Tibial nerve (tissue), 4 donors: ENCODE measurements around the gene PAIP2. TPM values are rescaled to one million over a fixed set of nuclear protein-coding genes. Genes with fewer than 3 reads are reported as not detected.
"Not testable (repeated sequence)": the region's sequence is repeated elsewhere in the genome, so short reads cannot be mapped to it uniquely, and the experiment has no call there.

ENCODE experiments used
- DNase-seq, 2 donors: peaks; one replicate each; pipeline ENCODE4 v3.0.0-alpha.2; 2019; ENCODE audit warnings: low spot score in 2 of 2
- H3K27ac ChIP-seq, 4 donors: fragments of 200-600 bp; sonication (generic) in 3 of 4; one replicate each; pipeline ENCODE4 v1.5.1; 2017 to 2019; ENCODE audit warnings: mild to moderate bottlenecking in 1 of 4
- H3K27me3 ChIP-seq, 2 donors: fragments of 200-600 bp; sonication (generic) in 1 of 2; one replicate each; pipeline versions ENCODE4 v1.5.1 to v1.6.0; 2017 to 2019
- H3K36me3 ChIP-seq, 3 donors: fragments of 200-600 bp; sonication (generic); one replicate each; pipeline ENCODE4 v1.5.1; 2018 to 2019
- H3K4me1 ChIP-seq, 4 donors: fragments of 200-600 bp; sonication (generic) in 3 of 4; one replicate each; pipeline ENCODE4 v1.5.1; 2017 to 2019
- H3K4me3 ChIP-seq, 4 donors: fragments of 200-600 bp; sonication (generic) in 3 of 4; one replicate each; pipeline ENCODE4 v1.5.1; 2017 to 2019; ENCODE audit warnings: mild to moderate bottlenecking in 1 of 4, moderate library complexity in 1 of 4
- H3K9me3 ChIP-seq, 4 donors: fragments of 200-600 bp; sonication (generic) in 3 of 4; one replicate each; pipeline ENCODE4 v1.5.1; 2017 to 2019
- EP300 ChIP-seq, 2 donors: sonication (generic); formaldehyde crosslinking; IDR thresholded peaks; one replicate each; pipeline ENCODE4 v1.6.1; 2017; ENCODE audit warnings: antibody characterized with exemption in 2 of 2, mild to moderate bottlenecking in 1 of 2
- POLR2A ChIP-seq, 2 donors: fragments of 450-650 bp; IDR thresholded peaks; one replicate each; pipeline ENCODE4 v1.6.1; 2017; ENCODE audit warnings: antibody characterized with exemption in 2 of 2, mild to moderate bottlenecking in 2 of 2, moderate library complexity in 2 of 2
- WGBS, 2 donors: methylation state at CpG; one replicate each; pipeline ENCODE4 v1.1.5; 2018; 5-methylcytosine and 5-hydroxymethylcytosine counted together
- total RNA-seq, 4 donors: library from RNA; depleted of rRNA; stranded (reverse); fragments of >200 nt; gene quantifications; one replicate each; pipeline ENCODE4 v1.1.0, GENCODE V29; 2016
- TF ChIP-seq, protein P1 (sequence below), 5 experiments: fragments of 200-600 bp in 3 of 5; fragments of 450-650 bp in 2 of 5; sonication (generic) in 3 of 5; IDR thresholded peaks; one replicate each; pipeline ENCODE4 v1.5.1; 2016 to 2019; ENCODE audit warnings: antibody characterized with exemption in 5 of 5, mild to moderate bottlenecking in 3 of 5, moderate library complexity in 2 of 5

PAIP2 gene
- total RNA-seq, 4 donors from 2014 or later = 70.6 to 99.2 (median 87.3) TPM

DNA sequence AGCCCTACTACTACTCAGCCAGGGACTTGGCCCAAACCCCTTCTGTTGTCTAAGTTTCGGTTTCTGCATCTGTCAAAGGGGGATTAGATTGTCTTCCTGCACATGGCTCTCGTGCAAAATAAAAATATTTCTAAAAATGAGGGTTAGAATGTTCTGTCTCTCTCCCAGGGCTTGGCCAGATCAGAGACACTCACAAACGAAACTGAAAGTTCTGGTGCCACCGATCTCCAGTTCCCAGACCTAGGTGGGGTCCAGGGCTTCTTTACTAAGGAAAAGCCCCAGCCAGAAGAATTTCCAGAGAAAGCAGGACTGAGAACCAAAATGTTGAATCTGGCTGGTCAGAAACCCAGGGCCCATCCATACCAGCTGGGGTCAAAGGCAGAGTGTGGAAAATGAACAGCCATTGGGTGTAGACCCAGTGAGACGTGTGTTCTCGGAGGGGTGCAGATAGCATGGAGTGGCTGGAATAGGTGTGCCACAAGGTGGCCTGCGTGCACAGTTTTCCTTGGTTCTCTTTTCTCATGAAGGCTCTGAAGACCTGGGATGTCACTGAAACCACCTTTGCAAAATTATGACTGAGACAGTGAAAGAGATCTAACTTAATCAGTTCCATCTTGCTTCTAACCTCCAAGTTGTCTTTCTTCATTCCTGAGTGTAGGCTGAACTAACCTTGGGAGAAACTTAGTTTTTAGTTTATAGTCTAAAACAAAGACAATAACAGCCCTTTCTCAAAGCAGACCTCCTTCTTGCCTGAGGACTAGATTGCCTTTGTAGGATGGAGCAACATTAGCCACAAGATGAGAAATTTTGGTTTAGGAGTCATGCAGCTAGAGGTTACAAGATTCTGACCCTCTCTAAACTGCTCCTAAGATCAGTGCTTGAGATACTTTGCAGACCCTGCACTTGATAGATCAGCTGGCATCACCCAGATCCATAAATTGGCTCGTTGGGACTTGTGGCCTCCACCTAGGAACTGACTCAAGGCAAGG, 43.7 kb downstream of the PAIP2 start:
- Histone ChIP-seq H3K36me3 (no peaks in the 10 kb centered on the region), H3K4me3 (peak overlapping the region in 2 of 4 donors; percentile 28 to 29), H3K9me3 (no peaks in the 10 kb centered on the region), H3K27ac (peak overlapping the region in 3 of 4 donors; percentile 42 to 62 (median 43)), H3K4me1 (peaks cover 0 to 22% (median 9%) of the 10 kb centered on the region in 4 donors), H3K27me3 (no peaks in the 10 kb centered on the region)
- WGBS, 2 donors = 51 to 53% methylated on average over 8 of the region's 8 CpGs
- no peak for DNase-seq
- TF ChIP-seq, protein P1, sequence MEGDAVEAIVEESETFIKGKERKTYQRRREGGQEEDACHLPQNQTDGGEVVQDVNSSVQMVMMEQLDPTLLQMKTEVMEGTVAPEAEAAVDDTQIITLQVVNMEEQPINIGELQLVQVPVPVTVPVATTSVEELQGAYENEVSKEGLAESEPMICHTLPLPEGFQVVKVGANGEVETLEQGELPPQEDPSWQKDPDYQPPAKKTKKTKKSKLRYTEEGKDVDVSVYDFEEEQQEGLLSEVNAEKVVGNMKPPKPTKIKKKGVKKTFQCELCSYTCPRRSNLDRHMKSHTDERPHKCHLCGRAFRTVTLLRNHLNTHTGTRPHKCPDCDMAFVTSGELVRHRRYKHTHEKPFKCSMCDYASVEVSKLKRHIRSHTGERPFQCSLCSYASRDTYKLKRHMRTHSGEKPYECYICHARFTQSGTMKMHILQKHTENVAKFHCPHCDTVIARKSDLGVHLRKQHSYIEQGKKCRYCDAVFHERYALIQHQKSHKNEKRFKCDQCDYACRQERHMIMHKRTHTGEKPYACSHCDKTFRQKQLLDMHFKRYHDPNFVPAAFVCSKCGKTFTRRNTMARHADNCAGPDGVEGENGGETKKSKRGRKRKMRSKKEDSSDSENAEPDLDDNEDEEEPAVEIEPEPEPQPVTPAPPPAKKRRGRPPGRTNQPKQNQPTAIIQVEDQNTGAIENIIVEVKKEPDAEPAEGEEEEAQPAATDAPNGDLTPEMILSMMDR (IDR thresholded peaks at IDR 0.05) = no peak
- TF ChIP-seq EP300 (IDR thresholded peaks at IDR 0.05) (no peak), POLR2A (IDR thresholded peaks at IDR 0.05) (no peak)

DNA sequence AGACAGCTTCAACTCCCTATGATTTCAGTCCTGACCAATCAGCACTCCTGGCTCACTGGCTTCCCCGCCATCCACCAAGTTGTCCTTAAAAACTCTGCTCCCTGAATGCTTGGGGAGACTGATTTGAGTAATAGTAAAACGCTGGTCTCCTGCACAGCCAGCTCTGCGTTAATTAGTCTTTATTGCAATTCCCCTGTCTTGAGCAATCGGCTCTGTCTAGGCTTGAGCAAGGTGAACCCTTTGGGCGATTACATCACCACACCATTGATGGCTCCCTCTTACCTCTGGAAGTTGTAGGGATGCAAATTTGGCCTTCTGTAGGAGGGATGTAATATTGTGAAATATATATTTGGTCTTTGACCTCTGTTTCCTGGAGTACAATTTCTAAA, 44.4 kb downstream of the PAIP2 start:
- TF ChIP-seq POLR2A (IDR thresholded peaks at IDR 0.05) (no peak), EP300 (IDR thresholded peaks at IDR 0.05) (no peak)
- TF ChIP-seq, protein P1 (IDR thresholded peaks at IDR 0.05) = no peak
- Histone ChIP-seq H3K4me1 (peaks cover 0 to 27% (median 9%) of the 10 kb centered on the region in 4 donors), H3K9me3 (no peaks in the 10 kb centered on the region), H3K27me3 (no peaks in the 10 kb centered on the region), H3K27ac (no peak overlapping the region), H3K4me3 (no peak overlapping the region), H3K36me3 (no peaks in the 10 kb centered on the region)
- 81 to 87% methylated on average over 5 of the region's 5 CpGs for WGBS, 2 donors
- DNase-seq = no peak

DNA sequence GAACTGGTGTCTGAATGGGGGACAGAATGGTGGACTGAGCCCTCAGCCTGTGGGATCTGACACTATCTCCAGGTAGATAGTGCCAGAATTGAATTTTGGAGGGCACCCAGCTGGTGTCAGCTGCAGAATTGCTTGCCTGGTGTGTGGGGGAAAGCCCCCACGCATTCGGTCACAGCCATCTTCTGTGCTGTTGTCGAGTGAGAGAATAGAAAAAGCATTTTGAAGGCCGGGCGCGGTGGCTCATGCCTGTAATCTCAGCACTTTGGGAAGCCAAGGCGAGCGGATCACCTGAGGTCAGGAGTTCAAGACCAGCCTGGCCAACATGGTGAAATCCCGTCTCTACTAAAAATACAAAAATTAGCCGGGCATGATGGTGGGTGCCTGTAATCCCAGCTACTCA, 45.3 kb downstream of the PAIP2 start:
- H3K9me3 ChIP-seq, H3K27ac ChIP-seq, H3K4me3 ChIP-seq, H3K36me3 ChIP-seq, H3K27me3 ChIP-seq, DNase-seq: not testable (repeated sequence)
- peaks cover 0 to 32% (median 11%) of the 10 kb centered on the region in 4 donors for H3K4me1 ChIP-seq
- 95 to 96% methylated on average over 10 of the region's 10 CpGs for WGBS, 2 donors

DNA sequence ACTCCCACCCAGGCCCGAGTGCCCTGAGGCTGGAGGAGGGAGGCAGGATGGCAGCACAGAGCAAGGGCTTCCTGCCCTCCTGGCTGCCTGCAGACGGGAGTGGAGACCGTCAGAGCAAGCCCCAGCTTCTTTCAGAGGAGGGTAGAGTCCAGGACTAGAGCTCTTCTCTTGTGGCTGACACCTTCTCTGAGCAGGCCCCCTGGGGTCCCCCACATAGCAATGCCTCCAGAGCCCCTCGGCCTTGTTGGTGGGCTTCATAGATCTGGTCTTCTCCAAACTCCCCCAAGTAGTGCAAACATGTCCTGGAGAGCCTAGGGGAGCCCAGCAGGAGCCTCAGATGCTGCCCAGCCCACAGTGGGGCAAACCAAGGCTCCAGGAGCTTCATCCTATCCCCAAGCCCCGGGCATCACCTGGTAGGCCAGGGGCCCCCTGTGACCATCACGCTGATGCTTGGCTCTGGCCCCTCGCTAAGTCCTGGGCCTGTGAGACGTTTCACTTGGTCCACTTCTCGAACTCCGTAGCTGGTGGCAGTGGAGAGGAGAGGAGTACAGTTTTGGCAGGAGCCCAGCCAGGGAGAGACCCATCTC, 46.0 kb downstream of the PAIP2 start:
- H3K4me3 ChIP-seq = no peak overlapping the region
- TF ChIP-seq EP300 (IDR thresholded peaks at IDR 0.05) (no peak), POLR2A (IDR thresholded peaks at IDR 0.05) (no peak)
- TF ChIP-seq, protein P1 (IDR thresholded peaks at IDR 0.05) = no peak
- no peak for DNase-seq
- H3K4me1 ChIP-seq = peaks cover 0 to 32% (median 15%) of the 10 kb centered on the region in 4 donors
- no peaks in the 10 kb centered on the region for H3K36me3 ChIP-seq
- no peaks in the 10 kb centered on the region for H3K9me3 ChIP-seq
- peak overlapping the region in 1 of 4 donors; percentile 59 for H3K27ac ChIP-seq
- H3K27me3 ChIP-seq = peaks cover 0 to 2% of the 10 kb centered on the region in 2 donors
- 62 to 73% methylated on average over 8 to 10 of the region's 10 CpGs for WGBS, 2 donors

DNA sequence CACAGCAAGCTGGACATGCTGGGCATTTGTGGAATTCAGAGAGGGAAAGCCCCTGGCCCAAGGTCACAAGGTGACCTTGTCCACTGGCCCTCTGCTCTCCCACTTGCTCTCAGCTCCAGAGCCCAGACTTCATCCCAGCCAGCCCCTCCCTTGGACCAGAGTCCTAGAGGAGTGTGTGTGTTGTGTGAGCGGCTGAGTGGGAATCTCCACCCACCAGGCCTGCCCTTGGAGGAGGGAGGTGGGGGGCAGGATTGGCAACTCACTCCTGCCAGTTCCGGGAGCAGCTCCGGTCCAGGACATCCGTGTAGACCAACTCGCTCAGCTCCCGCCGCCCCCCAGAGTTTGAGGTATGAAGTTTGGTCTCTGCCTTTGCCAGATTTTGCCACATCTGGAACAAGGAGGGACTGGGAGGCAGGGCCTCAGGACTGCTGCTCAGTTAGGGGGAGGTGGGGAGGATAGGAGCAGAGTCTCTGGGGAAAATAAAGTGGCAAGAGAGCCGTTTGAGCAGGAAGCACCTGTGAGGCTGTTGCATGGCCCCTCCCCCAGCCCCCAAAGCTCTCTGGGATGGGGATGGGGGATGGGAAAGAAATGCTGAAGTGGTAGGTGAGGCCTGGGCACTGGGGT, 46.7 kb downstream of the PAIP2 start:
- TF ChIP-seq EP300 (IDR thresholded peaks at IDR 0.05) (no peak), POLR2A (IDR thresholded peaks at IDR 0.05) (no peak)
- TF ChIP-seq, protein P1 (IDR thresholded peaks at IDR 0.05) = no peak
- 20 to 28% methylated on average over 8 of the region's 8 CpGs for WGBS, 2 donors
- Histone ChIP-seq H3K4me3 (peak overlapping the region in 1 of 4 donors; percentile 6), H3K27ac (peak overlapping the region in 1 of 4 donors; percentile 59), H3K36me3 (no peaks in the 10 kb centered on the region), H3K4me1 (peaks cover 0 to 39% (median 20%) of the 10 kb centered on the region in 4 donors), H3K27me3 (peaks cover 0 to 8% of the 10 kb centered on the region in 2 donors), H3K9me3 (no peaks in the 10 kb centered on the region)
- DNase-seq = no peak
